ENCODE data around the gene EEF1AKMT3.
"Not testable (repeated sequence)": the region's sequence is repeated elsewhere in the genome, so short reads cannot be mapped to it uniquely, and the experiment has no call there.

The EEF1AKMT3 gene

DNA sequence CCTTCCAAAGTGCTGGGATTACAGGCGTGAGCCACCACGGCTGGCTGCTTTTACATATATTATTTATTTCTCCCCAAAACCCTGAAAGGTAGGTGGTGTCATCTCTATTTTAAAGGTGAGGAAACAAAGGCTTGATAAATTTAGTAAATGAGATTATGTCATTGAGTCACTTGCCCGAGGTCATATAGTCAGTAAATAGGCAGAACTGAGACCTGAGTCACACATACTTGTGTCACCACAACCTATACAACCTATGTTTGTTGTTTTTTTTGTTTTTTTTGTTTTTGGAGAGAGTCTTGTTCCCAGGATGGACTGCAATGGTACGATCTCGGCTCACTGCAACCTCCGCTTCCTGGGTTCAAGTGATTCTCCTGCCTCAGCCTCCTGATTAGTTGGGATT is 22.9 kb downstream of the EEF1AKMT3 start:
- DNase-seq = no peak

DNA sequence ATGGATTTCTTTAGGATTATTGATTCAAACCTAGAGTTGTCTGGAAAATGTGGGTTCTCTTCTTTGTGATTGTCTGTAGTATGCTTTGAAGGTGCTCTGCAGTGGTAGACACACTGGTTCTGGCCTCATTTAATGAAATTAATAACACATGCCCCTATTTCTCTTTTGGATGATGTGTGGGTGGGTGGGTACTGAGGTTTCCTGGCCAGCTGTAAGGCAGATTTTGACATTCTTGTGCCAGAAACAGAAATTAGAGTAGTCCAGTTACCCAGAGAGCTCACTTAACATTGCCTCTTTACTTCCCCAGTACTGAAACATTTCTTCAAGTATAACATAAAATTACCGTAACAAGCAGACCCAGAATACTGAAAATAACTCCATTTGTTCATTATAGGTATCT is 24.6 kb downstream of the EEF1AKMT3 start:
- no peak for DNase-seq

DNA sequence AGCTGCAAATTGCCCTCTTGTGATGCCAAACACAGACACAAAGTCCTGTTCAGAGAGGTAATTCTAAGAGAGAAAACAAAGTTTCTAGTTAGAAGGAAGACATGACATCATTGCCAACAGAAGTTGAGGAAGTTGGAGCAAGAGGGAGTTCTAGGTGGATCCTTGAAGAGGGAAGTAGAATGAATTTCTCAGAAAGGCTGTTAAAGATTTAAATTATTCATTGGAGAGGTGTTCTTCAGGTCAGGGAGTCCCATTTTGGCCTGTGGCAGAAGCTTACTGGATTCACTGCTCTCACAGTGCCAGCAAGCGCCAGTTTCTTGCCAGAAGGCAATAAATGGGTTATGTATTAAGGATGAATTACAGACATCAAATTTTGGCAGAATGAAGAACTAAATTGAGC is 25.5 kb downstream of the EEF1AKMT3 start:
- no peak for DNase-seq

DNA sequence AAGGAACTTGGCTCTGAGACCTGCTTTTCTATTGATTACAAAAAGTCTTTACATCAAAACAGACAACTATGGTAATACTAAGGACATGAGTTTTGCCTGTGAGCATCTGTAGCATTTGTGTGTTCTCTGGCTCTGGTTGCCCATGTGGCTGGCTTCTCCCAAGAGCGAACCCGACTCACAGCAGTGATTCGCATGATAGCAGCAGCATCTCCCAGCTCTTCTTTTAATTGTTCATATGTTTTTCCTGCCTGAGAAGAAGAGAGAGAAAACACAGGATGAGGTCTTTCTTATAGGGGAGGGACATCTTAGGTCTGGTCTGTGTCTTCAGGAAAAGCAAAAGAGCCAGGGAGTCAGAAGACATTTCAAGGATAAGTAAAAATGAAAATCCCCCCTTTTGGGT is 28.6 kb downstream of the EEF1AKMT3 start:
- no peak for DNase-seq

DNA sequence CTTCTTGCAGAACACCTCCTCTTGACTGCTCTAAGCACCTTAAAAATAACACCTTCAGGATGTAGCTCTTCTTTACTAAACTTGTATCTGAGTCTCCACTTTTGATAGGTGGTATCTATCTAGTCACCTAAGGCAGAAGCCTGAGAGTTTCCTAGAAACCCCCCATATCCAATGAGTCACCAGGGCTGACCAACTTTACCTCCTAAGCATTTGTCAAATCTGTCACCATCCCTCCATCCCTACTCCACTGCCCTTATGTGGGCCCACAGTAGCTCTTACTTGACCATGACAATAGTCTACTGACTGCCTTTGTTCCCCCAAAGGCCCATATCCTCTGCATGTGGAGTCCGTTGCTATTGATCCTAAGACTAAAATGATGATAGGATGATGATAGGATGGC is 30.2 kb downstream of the EEF1AKMT3 start:
- DNase-seq = no peak

DNA sequence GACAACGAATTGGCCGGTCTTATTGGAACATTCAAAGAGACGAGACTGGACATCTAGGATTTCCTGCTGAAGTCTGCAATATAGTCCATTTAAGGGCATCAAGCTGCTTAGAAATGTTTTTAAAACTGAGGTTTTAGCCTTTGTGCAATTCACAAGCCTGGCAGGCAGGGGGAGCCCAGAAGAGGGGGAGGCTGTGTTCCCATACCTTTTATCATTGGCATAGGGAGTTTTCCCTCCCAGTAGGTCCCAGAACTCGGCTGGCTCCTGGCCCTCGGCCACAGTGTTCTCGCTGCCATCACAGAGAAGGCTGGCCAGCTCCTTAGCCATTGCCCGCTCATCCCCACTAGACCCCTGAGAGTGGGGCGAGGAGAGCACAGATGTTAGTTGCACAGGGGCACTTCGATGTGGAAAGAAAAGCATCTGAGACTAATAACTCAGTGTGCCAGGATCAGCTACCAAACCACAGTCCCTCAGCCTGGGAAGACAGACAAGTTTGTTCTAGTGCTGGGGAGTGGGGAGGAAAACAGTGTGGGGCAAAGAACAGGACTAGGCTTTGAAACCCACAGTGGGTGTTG is 31.0 kb downstream of the EEF1AKMT3 start:
- peak; percentile 43 to 65 for DNase-seq

DNA sequence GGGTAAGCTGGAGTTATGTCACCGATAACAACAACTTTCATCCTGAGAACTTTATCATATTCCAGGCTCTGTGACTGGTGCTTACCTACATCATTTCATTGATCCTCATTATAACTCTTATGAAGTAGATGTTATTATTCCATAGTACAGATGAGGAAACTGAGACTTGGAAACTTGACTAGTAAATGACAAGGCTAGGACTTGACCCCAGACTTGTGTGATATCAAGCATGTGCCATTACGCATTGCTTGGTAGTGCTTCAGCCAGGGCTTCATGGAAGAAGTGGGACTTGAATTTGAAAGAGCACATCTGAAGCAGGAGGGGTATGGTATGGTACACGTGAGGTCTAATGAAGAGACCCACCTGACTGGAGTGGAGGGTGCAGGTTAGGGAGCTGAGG is 34.3 kb downstream of the EEF1AKMT3 start:
- DNase-seq = no peak

DNA sequence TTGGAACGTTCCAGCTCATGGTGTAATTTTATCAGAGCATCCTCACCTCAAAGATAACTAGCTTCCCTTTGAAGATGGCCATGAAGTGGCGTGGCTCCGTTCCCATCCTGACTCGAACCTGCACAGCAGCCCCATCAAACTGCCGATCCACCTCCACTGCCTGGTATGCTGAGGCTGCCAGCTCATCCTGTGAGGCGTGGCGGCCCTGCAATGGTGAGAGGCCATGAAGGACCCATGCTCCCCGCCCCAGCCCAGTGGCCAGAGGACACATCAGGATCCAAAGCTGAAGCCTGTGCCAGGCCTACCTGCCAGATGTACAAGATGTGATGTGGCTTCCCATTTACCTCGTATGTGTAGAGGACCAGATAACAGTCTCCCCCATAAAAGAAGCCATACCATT is 34.9 kb downstream of the EEF1AKMT3 start:
- DNase-seq = no peak

DNA sequence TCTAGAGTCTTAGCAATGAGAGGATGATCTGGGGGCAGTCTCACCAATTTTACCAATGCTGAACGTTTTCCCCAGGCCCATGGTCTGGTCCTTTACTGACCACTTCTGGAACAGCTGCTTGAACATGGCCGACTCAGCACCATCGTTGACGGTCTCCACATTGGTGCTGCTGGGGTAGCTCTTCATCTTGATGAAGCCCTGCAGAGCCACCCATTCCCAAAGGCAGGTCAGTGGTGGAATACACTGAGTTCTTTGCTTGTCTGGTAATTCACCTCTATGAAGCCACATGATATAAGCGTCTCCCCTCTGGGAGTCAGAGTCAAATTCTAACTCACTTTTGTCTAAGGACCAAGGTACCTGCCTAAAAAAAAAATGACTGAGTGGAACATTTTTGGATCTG is 35.9 kb downstream of the EEF1AKMT3 start:
- no peak for DNase-seq

DNA sequence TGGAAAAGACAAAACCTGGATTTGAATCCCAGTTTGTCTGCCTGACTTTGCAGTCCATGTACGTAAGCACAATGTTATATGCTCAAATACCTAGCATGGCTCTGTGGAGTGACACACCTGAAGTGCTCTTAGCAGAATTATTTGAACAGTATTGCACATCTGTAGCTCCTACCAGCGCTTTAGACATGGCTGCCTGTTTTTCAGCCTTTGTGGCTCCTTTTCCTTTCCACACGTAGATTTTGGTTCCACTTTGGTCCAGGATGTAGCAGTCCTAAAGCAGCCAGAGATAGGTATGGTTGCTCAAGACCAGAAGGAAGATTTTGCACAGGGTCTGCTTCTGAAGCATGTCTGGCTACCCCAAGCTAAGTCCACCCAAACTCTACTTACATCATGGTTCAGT is 37.0 kb downstream of the EEF1AKMT3 start:
- DNase-seq = no peak

DNA sequence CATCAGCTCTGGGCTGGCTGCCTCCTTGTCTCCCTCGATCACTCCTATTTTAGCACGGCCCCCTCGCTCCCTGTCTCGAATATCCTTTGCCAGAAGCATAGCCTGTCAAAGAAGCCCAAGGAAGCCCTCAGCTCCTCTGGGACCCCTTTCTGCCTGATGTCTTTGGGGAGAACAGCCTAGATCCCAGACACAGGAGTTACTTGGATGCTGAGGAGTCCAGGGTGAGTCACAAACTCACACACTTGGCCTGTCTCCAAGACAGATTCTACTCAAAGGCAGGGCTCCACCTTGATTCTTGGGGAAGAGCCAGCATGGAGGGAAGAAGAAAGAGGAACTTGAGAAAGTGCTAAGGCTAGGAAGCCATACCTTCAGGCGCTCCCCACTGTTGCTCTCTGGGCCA is 38.0 kb downstream of the EEF1AKMT3 start:
- no peak for DNase-seq

DNA sequence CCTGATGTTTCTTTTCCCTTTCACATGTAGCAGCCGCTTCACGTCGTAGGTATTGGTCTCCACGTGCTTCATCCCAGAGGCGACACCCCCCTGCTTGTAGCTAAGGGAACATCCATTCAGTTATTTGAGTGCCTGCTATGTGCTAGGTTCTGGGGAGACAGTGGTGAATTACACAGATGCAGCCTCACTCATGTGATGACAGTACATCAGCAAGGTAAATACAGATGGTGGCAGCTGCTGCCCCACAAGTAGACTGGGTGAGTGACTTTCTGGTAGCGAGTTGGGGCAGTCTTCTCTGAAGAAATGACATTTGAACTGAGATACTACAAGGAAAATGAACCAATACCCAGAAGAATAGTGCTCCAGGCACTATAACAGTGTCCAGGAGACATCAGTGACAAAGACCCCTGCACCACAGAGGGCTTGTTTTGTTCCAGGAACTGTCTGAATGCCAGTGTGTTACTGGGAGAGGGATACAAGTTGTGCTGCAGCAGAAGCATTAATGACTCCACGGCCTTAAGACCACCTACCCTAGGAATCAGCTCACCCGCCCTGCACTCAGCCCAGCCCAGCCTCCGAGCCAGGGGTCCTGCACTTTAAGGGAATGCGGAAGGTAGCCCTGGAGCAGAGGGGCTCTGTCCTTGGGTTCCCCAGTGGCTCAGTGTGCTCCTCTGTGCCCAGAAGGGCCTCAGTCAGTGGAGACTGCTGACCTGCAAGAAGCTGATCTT is 38.8 kb downstream of the EEF1AKMT3 start:
- peak; percentile 68 to 80 for DNase-seq

DNA sequence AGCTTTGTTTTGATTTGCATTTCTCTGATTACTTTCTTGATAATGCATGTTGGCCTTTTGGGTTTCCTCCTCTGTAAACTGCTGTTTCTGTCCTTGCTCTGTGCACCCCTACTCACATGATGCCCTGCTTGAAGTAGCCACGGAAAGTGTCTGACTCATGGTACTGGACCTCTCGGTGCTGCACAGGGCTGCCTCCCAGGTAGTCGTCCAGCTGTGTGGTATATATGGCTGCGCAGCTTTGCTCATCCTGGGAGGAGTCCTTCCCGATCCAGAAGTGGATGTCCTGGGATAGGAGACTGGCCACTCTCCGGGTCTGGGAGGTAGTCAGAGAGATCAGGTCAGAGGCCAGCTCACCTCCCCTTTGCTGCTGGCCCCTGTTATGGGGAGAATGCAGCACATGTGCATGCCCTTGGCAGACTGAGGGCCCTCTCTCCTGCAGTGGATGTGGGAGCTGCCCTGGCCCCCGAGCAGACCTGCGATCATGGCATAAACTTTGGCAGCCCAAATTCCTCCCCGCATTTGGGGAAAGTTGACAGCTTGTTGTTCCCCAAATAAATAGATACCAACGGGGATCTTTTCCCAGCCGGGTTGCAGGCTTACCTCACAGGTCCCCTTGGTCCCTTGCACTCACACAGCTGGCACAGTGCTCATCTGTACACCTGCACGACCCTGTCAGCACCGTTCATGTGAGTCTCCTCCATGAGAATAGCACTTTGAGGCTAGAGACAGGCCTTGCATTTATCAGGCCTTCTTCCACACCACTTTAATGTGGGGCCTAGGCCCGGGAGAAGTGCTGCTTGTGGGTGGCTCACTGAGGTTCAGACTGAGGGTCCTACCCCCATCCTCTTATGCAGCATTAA is 40.9 kb downstream of the EEF1AKMT3 start:
- no peak for DNase-seq

DNA sequence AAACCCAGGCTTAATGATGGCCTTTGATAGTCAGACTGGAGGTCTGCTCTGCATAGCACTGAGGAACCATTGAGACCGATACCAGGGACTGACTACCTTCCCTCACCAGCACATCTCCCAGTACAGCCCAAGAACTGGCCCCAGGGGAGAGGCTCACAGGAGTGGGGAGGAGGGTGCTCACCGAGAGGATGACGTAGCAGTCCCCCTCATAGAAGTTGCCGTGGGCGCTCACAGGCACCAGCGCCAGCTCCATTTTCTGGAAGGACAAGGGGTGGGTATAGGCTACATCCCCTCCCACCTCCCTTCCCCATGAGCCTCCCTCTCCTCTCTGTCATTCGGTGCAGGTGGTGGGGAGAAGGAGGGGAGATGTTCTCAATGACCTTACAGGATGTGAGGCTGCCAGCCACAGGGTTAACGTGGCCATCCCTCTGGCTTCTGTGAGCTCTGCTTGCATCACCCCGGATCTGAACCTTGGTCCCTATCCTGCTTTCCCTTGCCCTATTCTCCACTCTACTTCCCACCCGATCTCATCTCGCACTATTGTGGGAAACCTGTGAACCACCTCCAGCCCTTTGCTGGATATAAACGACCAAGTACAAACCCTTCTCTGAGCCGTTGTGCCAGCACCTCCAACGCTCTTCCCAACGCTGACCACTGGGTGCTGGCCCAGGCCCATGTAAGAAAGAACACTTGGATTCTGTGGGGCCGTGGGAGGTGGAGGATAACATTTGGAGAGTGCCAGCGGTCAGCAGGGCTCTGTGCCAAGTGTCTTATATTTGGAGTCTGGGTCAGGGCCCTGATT is 41.8 kb downstream of the EEF1AKMT3 start:
- peak in 1 of 2 experiments; percentile 27 for DNase-seq

DNA sequence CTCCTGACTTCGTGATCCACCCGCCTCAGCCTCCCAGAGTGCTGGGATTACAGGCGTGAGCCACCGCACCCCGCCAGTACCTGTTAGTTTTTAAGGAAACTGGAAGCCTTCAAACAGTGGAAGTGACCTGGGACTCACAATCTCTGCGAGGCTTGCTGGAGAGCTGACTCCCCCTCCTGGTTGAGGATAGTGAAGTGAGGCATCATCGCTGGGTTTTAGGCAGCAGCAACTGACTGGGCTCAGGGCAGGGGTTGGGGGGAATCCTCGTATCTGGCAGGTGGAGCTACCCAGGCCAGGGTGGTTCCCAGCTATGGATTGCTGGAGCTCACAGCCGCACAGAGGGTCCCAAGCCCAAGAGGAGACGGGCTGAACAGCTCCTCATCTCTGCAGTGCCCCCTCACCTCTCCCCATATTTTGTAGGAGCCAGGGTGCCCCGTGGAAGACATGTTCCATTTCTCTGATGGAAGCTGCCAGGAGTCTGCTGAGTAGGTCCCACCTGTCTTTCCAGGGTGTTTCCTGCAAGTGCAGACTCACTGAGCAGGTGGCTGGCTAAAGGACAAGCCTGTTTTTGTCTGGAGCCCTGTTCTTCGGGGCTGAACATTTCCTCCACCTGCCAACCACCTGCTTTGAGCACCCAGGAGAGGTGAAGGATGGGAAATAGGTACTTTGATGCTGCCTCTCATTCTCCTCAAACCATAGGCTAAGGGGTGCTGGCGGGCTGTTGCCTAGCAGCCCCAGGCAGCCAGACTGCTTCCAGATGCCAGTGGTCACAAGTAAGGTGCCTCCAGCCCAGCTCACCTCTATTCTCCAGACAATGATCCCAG is 43.0 kb downstream of the EEF1AKMT3 start:
- peak; percentile 68 to 74 for DNase-seq

DNA sequence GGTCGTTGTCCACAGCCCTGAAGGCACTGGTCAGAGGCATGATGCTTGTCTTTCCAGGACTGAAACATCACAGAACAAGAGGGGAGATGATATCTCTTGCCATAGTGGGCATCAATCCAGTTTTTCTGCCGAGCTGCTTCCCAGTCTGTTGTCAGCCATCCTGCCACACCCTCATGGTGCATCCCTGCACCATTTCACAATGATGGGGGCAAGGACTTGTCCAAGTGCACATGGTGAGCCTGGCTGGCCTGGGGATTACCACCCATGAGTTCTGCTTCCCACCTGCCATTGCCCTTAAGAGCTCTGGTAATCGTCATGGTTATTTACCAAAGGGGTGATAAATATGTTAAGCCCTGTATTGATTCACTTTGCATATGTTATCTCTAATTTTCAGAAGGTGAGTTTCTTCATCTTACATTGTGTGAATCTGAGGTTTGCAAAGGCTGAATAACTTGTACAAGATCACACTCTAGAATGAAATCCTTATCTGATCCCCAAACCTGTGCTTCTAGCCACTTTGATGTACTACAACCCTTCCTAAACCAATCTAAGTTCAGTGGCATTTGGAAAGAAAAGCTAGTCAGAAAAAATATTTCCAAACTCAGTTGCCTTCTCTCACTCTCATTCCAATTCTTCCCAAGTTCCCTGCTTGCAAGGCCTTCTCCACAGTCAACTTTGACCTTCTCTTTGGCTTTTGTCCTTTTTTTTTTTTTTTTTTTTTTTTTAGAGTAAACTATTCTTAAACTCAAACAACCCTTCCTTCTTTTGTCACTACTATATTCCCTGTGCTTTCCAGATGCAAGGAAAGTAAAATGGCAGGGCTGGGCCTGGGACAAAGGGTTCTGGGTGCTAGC is 43.8 kb downstream of the EEF1AKMT3 start:
- DNase-seq = no peak

DNA sequence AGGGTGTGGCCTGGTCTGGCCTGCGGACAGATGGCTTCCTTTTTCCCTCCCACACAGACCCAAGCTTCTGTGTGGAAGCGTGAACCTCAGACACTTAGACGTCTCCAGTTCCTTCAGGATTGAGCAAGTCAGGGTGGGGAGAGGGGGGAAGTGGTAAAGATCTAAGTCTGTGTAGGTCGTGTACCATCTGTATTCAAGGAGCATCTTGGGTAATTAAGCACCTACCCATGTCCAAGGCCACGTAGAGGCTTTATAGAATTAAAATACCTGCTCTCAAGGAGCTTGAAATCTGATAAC is 44.4 kb downstream of the EEF1AKMT3 start:
- no peak for DNase-seq

DNA sequence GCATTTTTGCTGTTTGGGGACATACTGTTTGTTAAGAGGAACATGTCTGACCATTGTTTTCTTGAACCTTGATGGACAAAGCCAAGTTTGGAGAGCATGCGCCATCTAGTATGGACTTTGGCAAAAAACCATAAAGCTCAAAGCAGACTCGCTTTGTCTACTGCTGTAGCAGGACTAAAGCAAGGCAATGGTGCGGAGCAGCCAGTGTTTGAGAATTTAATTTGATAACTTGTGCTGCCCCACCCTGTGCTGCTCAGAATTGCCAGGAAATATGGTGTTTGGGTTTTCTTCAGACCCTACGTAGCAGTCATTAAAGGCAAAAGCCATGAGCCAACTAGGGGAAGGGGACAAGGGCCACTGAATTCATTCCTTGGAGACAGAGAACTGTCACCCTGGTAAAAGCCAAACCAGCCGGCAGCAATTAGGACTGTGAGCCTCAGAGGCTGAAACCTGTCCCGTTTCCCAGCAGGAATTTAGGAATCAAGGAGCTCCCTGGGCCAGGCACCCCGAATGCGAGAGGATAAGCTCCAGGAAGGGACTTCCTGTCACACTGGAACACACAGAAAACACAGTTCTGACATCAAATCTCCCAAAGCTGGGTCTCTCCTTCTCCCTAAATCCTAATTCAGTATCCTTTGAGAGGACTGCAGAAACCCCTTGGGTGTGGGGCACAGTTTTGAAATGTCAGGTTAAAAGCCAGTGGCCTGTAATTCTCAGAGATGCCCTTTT is 45.0 kb downstream of the EEF1AKMT3 start:
- DNase-seq = no peak

DNA sequence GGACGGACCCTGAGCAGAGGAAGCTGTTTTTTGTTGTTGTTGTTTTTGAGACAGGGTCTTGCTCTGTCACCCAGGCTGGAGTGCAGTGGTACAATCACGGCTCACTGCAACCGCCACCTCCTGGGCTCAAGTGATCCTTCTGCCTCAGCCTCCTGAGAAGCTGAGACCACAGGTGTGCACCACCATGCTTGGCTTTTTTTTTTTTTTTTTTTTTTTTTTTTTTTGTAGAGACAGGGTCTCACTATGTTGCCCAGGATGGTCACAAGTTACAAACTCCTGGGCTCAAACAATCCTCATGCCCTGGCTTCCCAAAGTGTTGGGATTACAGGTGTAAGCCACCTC is 45.5 kb downstream of the EEF1AKMT3 start:
- not testable (repeated sequence) for DNase-seq

DNA sequence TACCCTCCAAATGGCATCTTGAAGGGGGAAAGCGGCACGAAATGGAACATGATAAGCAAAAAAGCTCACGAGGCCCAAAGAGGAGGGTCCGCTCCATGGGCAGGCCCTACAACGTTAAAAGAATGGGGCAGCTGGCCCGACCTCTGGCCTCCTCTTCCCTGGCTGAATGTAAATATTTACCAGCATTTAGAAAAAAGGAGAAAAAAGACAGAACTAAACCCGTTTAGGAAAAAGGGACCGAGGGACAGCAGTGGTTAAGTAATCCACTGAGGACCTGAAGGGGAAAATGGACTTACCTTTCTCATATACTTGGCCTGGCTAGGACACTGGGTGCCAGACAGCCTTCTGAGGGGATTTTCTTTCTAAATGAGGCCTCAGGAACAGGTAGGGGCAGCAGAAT is 47.7 kb downstream of the EEF1AKMT3 start:
- not testable (repeated sequence) for DNase-seq

DNA sequence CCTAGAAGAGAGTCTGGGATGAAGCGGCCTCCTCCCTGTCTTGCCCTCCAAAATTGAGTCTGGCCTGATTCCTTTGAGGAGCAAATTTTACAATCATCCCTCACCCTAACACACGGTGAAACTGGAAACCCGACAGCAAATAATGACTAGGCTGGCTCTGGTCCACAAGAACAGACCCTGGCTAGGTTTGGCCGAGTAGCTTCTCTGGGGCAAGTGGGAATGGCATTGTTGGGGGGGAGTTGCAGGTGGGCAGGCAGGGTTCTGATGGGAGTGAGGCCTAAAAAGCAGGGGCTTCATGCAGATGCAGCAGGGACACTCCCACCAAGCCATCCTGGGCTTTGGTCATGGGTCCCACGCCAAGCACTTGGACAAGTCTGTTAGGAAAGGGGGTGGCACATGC is 48.6 kb downstream of the EEF1AKMT3 start:
- not testable (repeated sequence) for DNase-seq
